DMS79 (cell line): ENCODE results near the gene FBXO36.
"Not testable (repeated sequence)": the region's sequence is repeated elsewhere in the genome, so short reads cannot be mapped to it uniquely, and the experiment has no call there.

ENCODE experiments used
- DNase-seq: peaks from one replicate; lab custom pipeline; 2025; lab: John Stamatoyannopoulos, UW

FBXO36 gene

GRCh38 chr2:229922449-229923386, at the start of gene FBXO36:
Gene FBXO36 (plus strand): TSS chr2:229922503. CDS start chr2:229922514, 11 bp downstream.
- DNase-seq, result peak; percentile 85

GRCh38 chr2:229873123-229873581, 49.2 kb upstream of the FBXO36 start:
- no peak for DNase-seq

GRCh38 chr2:229874647-229875046, 47.7 kb upstream of the FBXO36 start:
- no peak for DNase-seq

GRCh38 chr2:229875549-229875948, 46.8 kb upstream of the FBXO36 start:
- DNase-seq, result no peak

- DNase-seq, result no peak
Observed at GRCh38 chr2:229879191-229879950, 42.9 kb upstream of the FBXO36 start.

GRCh38 chr2:229880892-229881586, 41.3 kb upstream of the FBXO36 start:
- DNase-seq, result no peak

GRCh38 chr2:229882583-229882982, 39.7 kb upstream of the FBXO36 start:
- no peak for DNase-seq

- no peak for DNase-seq
Observed at GRCh38 chr2:229884775-229885699, 37.3 kb upstream of the FBXO36 start.

GRCh38 chr2:229887441-229887840, 34.9 kb upstream of the FBXO36 start:
- no peak for DNase-seq

- DNase-seq, result no peak
Observed at GRCh38 chr2:229888031-229888430, 34.3 kb upstream of the FBXO36 start.

GRCh38 chr2:229889023-229889422, 33.3 kb upstream of the FBXO36 start:
- DNase-seq, result no peak

- no peak for DNase-seq
Observed at GRCh38 chr2:229896857-229897256, 25.4 kb upstream of the FBXO36 start.

GRCh38 chr2:229899604-229900003, 22.7 kb upstream of the FBXO36 start:
- no peak for DNase-seq

- DNase-seq, result no peak
Observed at GRCh38 chr2:229900012-229900411, 22.3 kb upstream of the FBXO36 start.

GRCh38 chr2:229900514-229900913, 21.8 kb upstream of the FBXO36 start:
- not testable (repeated sequence) for DNase-seq

GRCh38 chr2:229901819-229902218, 20.5 kb upstream of the FBXO36 start:
- no peak for DNase-seq

GRCh38 chr2:229903037-229903436, 19.3 kb upstream of the FBXO36 start:
- DNase-seq, result no peak

- no peak for DNase-seq
Observed at GRCh38 chr2:229905601-229906000, 16.7 kb upstream of the FBXO36 start.

GRCh38 chr2:229909090-229909489, 13.2 kb upstream of the FBXO36 start:
- DNase-seq, result no peak

- no peak for DNase-seq
Observed at GRCh38 chr2:229910147-229910831, 12.0 kb upstream of the FBXO36 start.
